HS-27A (cell line): Measurements from ENCODE around the gene AKR1E2.
"Not testable (repeated sequence)": the region's sequence is repeated elsewhere in the genome, so short reads cannot be mapped to it uniquely, and the experiment has no call there.

Experiments used
- DNase-seq: peaks from one replicate; pipeline ENCODE4 v3.0.0-alpha.2; 2012; ENCODE audit warnings: low read depth, missing footprints

The AKR1E2 gene

GRCh38 chr10:4813496-4813895, 12.5 kb upstream of the AKR1E2 start:
- DNase-seq = no peak

GRCh38 chr10:4815646-4816180, 10.3 kb upstream of the AKR1E2 start:
- not testable (repeated sequence) for DNase-seq

DNA sequence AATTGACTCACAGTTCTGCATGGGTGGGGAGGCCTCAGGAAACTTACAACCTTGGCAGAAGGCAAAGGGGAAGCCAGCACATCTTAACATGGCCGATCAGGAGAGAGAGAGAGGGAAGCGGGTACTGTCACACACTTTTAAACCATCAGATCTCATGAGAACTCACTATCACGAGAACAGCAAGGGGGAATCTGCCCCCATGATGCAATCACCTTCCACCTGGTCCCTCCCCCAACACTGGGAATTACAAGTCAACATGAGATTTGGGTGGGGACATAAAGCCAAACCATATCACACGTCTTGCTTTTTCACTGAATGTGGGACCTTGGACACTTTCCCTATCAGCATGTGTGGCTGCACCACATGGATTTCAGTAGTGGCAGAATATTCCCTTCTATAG, 9.0 kb upstream of the AKR1E2 start:
- DNase-seq = no peak

DNA sequence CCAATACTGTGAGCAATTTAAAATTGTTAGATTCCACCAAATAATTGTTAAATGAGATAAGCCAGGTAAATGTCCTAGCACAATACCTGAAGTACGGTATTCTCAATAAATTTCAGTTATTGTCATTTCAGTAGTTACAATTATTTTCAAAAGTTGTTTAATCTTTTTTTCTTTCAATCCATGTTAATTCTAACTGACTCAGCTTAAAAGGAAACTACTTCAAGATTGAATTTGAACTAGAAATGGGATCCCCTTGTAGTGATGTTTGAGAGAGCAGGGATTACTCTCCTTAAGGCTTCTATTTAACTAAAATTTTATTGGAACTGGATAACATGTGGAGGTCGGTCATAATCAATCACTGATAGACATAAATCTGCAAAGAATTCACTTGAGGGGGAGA, 6.9 kb upstream of the AKR1E2 start:
- no peak for DNase-seq

DNA sequence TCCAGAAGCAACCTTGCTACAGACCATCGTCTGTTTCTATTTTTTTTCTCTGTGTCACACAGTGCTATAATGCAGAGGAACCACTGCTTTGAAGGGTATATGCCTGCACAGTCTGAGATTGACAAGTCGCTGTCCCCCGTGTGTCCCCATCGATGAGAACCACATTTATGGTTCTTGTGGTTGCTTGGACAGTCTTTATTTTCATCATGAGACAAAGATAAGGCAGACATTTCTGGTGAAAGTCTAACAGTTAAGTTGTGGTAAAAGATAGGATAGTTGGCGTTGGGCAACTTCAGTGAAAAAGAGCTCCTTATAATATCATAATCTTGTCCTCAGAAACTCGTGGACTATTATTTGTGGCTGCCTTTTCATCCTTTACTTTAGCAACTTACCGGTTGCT, 6.3 kb upstream of the AKR1E2 start:
- DNase-seq = no peak

- no peak for DNase-seq
These were observed 5.1 kb upstream of the AKR1E2 start for GRCh38 chr10:4820804-4821401.

GRCh38 chr10:4822208-4822607, 3.8 kb upstream of the AKR1E2 start:
- DNase-seq = no peak

DNA sequence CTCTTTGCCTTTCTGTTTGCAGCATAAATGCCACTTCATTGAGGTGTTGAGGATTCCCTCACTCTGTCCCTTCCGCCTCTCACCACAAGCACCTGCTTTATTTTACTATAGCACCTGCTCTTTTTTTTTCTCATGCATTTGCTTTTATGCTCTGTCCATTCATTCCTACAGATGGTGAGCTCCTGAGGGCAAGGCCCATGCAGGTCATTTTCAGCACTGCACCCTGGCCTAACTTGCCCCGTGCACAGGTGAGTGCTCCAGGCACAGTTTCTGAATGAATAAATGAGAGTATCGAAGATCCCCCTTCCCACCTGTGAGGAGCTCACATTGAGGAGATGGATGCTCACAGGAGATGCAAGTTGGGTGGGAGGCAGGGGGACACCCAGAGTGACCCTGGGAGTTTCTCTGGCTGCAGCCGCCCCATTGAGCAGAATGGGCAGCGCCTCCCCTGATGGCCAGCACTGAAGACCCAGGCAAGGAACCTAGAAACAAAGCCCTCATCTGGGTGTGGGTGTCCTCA, 1.2 kb upstream of the AKR1E2 start:
- DNase-seq = no peak

GRCh38 chr10:4825456-4825867, 545 bp upstream of the AKR1E2 start:
- DNase-seq = no peak

DNA sequence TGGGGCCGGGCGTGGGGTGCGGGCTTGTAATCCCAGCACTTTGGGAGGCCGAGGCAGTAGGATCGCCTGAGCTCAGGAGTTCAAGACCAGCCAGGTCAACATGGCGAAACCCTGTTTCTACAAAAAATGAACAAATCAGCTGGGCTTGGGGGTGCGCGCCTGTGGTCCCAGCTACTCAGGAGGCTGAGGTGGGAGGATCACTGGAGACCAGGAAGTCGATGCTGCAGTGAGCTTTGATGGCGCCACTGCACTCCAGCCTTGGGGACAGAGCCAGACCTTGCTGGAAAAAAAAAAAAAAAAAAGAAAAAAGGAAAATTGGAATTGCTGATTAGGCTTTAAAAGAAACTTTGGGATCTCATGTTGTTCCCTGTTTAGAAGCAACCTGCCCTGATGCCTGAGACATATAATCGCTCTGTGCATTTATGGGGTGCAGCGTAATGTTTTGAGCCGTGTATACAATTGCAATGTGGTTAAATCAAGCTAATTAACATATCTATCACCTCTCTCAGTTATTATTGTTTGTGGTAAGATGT, 851 bp downstream of the AKR1E2 start:
- DNase-seq = no peak

- no peak for DNase-seq
These were observed 2.0 kb downstream of the AKR1E2 start for GRCh38 chr10:4828005-4828404.

DNA sequence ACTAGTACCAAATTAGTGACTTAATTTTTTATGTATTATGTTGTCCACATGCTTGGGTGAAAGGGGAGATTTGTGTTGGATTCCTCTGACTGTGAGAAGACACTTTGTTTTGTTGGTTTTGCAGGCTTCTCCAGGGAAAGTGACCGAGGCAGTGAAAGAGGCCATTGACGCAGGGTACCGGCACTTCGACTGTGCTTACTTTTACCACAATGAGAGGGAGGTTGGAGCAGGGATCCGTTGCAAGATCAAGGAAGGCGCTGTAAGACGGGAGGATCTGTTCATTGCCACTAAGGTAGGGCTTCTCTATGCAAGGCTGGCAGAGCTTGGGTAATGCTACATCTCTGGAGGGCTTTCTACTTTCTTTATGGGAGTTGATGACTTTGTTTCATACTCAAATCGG, 4.5 kb downstream of the AKR1E2 start:
- no peak for DNase-seq

DNA sequence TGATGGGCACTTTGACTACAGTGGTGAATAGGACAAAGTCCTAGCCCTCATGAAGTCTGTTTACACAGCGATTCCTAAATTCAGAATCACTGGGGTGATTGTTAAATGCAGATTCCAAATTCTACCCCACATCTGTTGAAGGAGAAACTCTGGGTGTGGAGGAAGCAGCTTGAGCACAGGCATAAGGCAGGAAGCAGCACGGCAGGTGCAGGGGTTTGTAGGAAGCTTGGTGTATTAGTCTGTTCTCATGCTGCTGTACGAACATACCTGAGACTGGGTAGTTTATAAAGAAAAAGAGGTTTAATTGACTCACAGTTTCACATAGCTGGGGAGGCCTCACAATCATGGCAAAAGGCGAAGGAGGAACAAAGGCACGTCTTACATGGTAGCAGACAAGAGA, 5.1 kb downstream of the AKR1E2 start:
- no peak for DNase-seq

DNA sequence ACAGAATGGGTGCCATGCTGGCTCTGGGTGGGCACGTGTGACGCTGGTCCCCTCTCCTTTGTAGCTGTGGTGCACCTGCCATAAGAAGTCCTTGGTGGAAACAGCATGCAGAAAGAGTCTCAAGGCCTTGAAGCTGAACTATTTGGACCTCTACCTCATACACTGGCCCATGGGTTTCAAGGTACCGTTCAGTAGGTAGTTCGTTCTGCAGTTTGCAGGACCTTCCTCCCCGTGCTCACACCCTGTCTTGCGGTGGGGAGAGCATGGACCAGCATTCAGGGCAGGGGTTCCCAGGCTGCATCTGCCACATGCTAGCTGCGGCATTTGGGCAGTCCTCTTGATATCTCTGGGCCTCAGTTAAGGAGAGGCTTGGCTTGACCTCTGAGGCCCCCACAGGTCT, 7.3 kb downstream of the AKR1E2 start:
- no peak for DNase-seq

GRCh38 chr10:4834898-4835405, 8.9 kb downstream of the AKR1E2 start:
- no peak for DNase-seq

DNA sequence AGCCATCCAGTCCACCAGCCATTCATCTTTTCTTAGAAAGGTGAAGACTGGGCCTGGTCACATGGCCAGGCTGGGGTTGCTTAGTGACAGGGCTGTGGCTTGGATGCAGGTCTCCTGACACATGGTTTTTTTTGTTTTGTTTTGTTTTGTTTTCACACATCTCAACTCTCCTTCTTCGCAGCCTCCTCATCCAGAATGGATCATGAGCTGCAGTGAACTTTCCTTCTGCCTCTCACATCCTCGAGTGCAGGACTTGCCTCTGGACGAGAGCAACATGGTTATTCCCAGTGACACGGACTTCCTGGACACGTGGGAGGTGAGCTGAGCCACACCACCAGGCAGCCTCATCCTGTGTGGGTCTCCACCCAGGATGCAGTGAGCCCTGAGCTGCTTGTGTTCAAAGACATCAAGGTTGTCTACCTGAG, 9.5 kb downstream of the AKR1E2 start:
- DNase-seq = no peak

DNA sequence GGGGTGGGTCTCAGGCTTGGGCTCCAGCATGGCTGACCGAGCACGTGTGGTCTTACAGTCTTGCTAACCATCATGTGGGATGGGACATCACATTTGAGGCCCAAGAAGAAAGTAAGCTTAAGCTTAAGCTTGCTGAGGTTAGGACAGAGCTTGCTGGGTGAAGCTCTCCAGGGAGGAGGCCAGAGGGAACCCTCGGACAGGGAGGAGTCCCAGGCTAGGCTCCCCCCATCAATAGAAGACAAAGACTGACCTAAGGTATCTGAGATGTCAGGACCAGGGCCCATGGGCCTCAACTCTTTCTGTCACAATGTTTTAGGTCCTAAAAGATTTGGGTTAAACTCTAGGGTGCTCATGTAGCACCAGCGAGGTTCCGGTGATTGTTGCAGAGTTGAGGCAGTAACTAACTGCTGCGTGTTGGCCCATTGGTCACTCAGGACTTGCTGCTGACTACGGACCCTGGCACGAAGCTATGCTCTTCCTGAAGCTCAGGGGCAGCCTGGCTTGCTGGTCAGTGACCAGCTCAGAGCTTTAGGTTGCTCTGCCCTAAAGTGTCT, 10.5 kb downstream of the AKR1E2 start:
- no peak for DNase-seq

DNA sequence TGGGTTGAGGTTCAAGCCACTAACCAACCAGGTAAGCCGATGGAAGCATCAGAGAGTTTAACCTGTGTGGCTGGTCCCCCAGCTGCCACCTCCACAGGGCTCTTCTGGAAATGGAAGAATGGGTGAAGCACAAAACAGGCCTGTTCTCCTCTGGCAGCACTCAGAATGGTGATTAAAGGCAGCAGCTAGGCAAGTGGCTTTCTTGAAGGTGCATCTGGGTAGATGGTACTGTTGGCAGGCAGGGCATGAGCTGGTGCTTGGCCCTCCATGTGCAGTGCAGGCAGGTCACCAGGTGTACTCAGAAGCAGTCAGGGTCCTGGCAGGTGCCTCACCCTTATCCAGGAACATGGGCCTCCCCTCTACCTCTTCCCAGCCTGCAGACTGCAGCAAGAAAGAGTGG, 11.5 kb downstream of the AKR1E2 start:
- DNase-seq = no peak

GRCh38 chr10:4838743-4839142, 12.7 kb downstream of the AKR1E2 start:
- no peak for DNase-seq

DNA sequence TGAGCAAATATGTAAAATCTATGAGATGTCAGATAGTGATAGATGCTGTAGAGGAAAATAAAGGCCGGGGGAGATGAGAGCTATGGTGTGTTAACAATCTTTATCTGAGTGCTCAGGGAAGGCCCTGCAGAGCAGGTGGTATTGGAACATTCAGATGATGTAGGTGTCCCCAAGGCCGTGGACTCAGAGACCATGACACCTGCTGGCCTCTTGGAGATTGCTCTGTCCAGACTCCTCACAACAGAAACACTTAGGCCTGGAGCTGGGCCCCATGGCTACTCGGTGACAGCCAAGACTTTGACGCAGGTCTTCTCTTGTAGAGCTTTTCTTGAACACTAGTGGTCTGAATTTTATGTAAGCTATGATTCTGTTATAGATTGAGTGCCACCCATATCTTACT, 13.3 kb downstream of the AKR1E2 start:
- no peak for DNase-seq

GRCh38 chr10:4840151-4840550, 14.1 kb downstream of the AKR1E2 start:
- DNase-seq = no peak

DNA sequence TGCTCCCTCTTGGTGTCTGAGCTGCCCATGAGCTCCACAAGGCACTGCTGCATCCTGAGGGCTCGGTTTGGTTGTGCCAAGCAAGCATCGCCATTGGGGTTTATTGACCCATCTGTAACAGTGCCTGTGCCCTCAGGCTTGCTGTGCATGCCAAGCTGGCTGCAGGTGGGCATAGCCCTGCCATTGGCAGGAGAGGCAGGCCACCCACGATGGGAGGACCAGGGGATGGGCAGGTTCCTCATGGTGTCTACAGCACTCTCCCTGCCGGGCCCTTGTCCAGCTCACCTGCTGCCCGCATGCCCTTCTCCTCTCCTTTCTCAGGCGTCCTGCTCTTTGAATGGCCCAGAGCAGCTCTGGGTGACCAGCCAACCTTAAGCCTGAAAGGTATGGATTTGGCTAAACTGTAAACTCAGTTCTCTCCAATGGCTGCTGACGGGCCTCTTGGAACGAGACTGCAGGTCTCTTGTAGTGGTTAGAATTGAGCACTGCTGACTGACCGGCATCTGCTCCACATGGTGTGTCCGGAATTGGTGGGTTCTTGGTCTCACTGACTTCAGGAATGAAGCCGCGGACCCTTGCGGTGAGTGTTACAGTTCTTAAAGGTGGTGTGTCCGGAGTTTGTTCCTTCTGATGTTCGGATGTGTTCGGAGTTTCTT, 17.6 kb downstream of the AKR1E2 start:
- DNase-seq = no peak

GRCh38 chr10:4844864-4845263, 18.9 kb downstream of the AKR1E2 start:
- no peak for DNase-seq
